Measurements from ENCODE around the gene LY6G6D.

LY6G6D gene

DNA sequence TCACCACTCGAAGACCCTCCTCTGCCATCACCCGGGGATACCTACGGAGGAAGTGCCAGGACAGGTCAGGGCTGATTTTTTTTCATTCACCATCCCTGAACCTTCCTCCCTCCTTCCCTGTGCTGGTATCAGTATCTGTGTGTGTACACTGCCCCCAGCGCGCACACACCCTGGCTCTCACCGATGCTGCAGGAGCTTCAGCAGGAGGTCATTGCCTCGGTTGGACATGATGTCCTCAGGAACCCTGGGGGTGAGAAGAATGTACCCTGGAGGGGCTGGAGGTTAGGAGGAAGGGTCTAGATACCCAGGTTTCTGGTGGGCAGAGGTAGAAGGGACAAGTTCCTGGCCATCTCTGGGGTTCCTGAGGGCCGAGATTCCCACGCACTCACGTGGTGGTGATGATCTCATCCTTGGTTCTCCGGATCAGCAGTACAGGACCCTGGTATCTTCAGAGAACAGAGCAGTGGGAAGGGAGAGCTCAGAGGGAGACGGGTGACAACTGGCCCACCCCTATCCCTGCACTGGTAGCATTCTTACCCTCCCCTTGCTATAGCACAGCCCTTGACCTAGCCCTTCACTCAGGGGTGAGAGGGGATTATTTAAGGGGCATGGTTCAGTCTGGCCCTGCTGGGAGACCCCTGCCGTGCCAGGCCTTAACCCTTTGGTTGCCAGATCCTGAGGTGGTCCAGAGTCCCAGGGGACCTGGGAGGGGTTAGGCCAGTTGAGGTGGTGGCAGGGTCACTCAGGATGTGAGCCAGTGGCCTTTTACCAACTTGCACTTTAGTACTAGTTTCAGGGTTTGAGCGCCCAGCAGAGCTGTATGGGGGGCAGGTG, 27.1 kb upstream of the LY6G6D start:
- H3K79me2 ChIP-seq (ENCODE audit: insufficient read depth, low read length), result no peaks in the 10 kb centered on the region
- TF ChIP-seq EZH2 (IDR thresholded peaks at IDR 0.05; ENCODE audit: borderline replicate concordance, low read length), result no peak
- TF ChIP-seq, protein P1, sequence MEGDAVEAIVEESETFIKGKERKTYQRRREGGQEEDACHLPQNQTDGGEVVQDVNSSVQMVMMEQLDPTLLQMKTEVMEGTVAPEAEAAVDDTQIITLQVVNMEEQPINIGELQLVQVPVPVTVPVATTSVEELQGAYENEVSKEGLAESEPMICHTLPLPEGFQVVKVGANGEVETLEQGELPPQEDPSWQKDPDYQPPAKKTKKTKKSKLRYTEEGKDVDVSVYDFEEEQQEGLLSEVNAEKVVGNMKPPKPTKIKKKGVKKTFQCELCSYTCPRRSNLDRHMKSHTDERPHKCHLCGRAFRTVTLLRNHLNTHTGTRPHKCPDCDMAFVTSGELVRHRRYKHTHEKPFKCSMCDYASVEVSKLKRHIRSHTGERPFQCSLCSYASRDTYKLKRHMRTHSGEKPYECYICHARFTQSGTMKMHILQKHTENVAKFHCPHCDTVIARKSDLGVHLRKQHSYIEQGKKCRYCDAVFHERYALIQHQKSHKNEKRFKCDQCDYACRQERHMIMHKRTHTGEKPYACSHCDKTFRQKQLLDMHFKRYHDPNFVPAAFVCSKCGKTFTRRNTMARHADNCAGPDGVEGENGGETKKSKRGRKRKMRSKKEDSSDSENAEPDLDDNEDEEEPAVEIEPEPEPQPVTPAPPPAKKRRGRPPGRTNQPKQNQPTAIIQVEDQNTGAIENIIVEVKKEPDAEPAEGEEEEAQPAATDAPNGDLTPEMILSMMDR (IDR thresholded peaks at IDR 0.05; ENCODE audit: low read length), result no peak
- no peaks in the 10 kb centered on the region for H4K20me1 ChIP-seq (ENCODE audit: insufficient read depth, low read length)
- H3K9me2 ChIP-seq (ENCODE audit: low read depth, low read length), result no peaks in the 10 kb centered on the region
- no peak overlapping the region for H2AFZ ChIP-seq (ENCODE audit: low read length)
- H3K36me3 ChIP-seq (ENCODE audit: insufficient read depth, low read length), result peaks cover 56% of the 10 kb centered on the region
- no peak overlapping the region for H3K4me3 ChIP-seq (ENCODE audit: low read depth, low read length, poor library complexity, severe bottlenecking)
- H3K9me3 ChIP-seq (ENCODE audit: low read length), result no peaks in the 10 kb centered on the region
- H3K4me2 ChIP-seq (ENCODE audit: low read length), result no peak overlapping the region
- no peaks in the 10 kb centered on the region for H3K27me3 ChIP-seq (ENCODE audit: insufficient read depth, low read length)
- H3K4me1 ChIP-seq (ENCODE audit: insufficient read depth, low read length, severe bottlenecking), result peaks cover 8% of the 10 kb centered on the region
- no peak overlapping the region for H3K27ac ChIP-seq (ENCODE audit: low read depth, low read length, poor library complexity, severe bottlenecking)
- H3K9ac ChIP-seq (ENCODE audit: low read length), result no peak overlapping the region
- no peaks in the 10 kb centered on the region for H3F3A ChIP-seq (ENCODE audit: insufficient read depth, low read length)

DNA sequence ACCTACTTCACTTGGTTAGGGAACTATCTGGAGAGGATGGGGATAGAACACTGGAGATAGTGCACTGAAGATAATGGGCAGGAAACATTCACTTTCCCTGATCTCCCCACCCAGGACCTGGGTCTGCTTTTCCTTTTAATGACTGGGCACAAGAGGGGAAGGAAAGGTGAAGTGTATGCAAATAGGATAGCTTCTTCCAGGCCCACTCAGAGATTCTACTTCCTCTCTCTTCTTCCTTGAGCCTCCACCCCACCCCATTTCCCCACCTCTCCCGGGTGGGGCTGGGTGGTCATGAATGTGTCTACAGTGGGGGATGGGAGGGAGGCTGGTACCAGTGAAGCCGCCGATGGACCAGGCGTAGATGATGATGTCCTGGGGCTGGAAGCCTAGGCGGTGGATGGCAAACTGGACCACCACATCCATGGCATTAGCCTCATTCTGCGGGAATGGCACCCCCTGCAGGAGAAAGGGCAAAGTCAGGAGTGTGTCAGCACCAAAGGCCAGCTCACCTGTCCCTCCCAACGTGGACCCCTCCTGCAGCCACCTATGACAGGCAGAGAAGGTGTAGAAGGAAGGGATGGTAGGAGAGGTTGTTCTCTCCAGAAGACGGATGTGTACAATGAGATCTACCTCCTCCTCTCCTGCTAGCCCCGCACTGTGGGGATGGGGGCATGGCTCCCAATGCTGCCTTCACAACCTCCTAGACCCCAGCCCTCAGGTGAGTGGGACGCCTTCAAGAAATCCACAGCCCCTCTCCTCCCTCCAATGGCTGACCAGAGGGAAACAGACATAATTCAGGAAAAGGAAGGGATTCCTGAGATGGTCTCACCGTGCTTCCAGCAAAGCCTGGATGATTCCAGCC, 25.7 kb upstream of the LY6G6D start:
- Histone ChIP-seq H2AFZ (ENCODE audit: low read length) (no peak overlapping the region), H3K4me3 (ENCODE audit: low read depth, low read length, poor library complexity, severe bottlenecking) (no peak overlapping the region), H3K9me2 (ENCODE audit: low read depth, low read length) (no peaks in the 10 kb centered on the region), H3K27ac (ENCODE audit: low read depth, low read length, poor library complexity, severe bottlenecking) (no peak overlapping the region), H3K4me2 (ENCODE audit: low read length) (no peak overlapping the region), H3K9me3 (ENCODE audit: low read length) (no peaks in the 10 kb centered on the region), H3K36me3 (ENCODE audit: insufficient read depth, low read length) (peaks cover 69% of the 10 kb centered on the region), H3F3A (ENCODE audit: insufficient read depth, low read length) (no peaks in the 10 kb centered on the region), H3K4me1 (ENCODE audit: insufficient read depth, low read length, severe bottlenecking) (peaks cover 8% of the 10 kb centered on the region), H3K79me2 (ENCODE audit: insufficient read depth, low read length) (no peaks in the 10 kb centered on the region), H3K9ac (ENCODE audit: low read length) (no peak overlapping the region), H3K27me3 (ENCODE audit: insufficient read depth, low read length) (no peaks in the 10 kb centered on the region), H4K20me1 (ENCODE audit: insufficient read depth, low read length) (no peaks in the 10 kb centered on the region)
- TF ChIP-seq EZH2 (IDR thresholded peaks at IDR 0.05; ENCODE audit: borderline replicate concordance, low read length), result no peak
- TF ChIP-seq, protein P1 (IDR thresholded peaks at IDR 0.05; ENCODE audit: low read length), result peak; percentile 61; the same call in 1 of the 2 replicates

DNA sequence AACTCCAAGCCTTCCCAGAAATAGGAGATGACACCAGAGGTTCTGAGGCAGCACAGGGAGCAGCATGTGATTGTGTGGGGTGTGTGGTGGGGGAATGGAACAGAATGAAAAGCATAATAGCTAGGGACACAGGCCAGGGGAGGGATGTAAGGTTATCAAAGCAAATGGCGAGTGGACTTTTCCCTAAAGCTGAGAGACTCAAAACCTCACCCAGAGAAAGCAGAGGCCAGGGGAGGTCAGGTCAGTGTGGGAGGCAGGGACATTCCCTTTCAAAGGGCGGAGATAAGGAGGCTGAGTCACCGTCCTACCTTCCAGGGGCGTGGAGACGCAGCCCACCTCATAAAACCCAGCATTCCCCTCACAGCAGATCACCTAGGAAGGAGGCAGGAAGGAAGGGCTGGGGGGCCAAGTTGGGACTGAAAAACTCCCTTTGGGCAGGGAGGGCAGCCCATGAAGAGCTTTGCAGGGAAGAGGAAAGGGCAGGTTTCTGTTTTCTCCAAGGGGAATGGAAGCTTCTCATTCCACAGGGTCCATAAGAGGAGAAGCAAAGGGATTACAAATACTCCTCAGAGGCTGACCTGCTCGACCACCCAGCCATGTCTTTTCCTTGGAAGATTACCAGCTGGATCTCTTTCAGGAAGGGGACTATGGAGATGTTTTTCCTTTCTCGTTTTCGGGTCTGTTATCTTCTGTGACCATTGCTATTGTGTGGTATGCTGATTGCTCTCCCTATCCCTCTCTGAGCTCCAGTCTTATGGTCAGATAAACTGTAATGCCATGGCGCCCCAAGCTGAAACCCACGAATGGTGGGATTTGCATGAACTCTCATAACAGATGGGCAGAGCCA, 24.7 kb upstream of the LY6G6D start:
- Histone ChIP-seq H3K36me3 (ENCODE audit: insufficient read depth, low read length) (peaks cover 78% of the 10 kb centered on the region), H3K4me2 (ENCODE audit: low read length) (no peak overlapping the region)

More for the DNA sequence above, 24.7 kb upstream of the LY6G6D start:
- no peaks in the 10 kb centered on the region for H3K9me3 ChIP-seq (ENCODE audit: low read length)
- no peaks in the 10 kb centered on the region for H4K20me1 ChIP-seq (ENCODE audit: insufficient read depth, low read length)
- H3K9me2 ChIP-seq (ENCODE audit: low read depth, low read length), result no peaks in the 10 kb centered on the region
- no peak overlapping the region for H3K4me3 ChIP-seq (ENCODE audit: low read depth, low read length, poor library complexity, severe bottlenecking)
- TF ChIP-seq, protein P1 (IDR thresholded peaks at IDR 0.05; ENCODE audit: low read length), result no peak
- no peaks in the 10 kb centered on the region for H3K27me3 ChIP-seq (ENCODE audit: insufficient read depth, low read length)
- H2AFZ ChIP-seq (ENCODE audit: low read length), result no peak overlapping the region
- no peaks in the 10 kb centered on the region for H3K79me2 ChIP-seq (ENCODE audit: insufficient read depth, low read length)
- no peak overlapping the region for H3K27ac ChIP-seq (ENCODE audit: low read depth, low read length, poor library complexity, severe bottlenecking)
- H3K4me1 ChIP-seq (ENCODE audit: insufficient read depth, low read length, severe bottlenecking), result peaks cover 8% of the 10 kb centered on the region
- H3F3A ChIP-seq (ENCODE audit: insufficient read depth, low read length), result no peaks in the 10 kb centered on the region
- H3K9ac ChIP-seq (ENCODE audit: low read length), result no peak overlapping the region

Measured in OCI-LY1 (cell line).